SK-N-SH treated with all-trans-retinoic acid at 6 μM for 48 hours (cell line): Measurements from ENCODE around the gene FZD1.

Experiments used
- ARNTL ChIP-seq: fragments of 450-650 bp; formaldehyde crosslinking; IDR thresholded peaks from 2 replicates; pipeline ENCODE4 v1.5.0; 2020; ENCODE audit warnings: low read depth, mild to moderate bottlenecking, moderate library complexity, borderline replicate concordance
- CSRNP3 ChIP-seq: fragments of 250-450 bp; sonication (Bioruptor Pico); IDR thresholded peaks from 2 replicates; pipeline ENCODE4 v1.5.1; 2021; ENCODE audit warnings: mild to moderate bottlenecking, moderate library complexity
- ESRRG ChIP-seq: fragments of 250-450 bp; sonication (Bioruptor Pico); IDR thresholded peaks from 2 replicates; pipeline ENCODE4 v1.6.1; 2021; ENCODE audit warnings: mild to moderate bottlenecking
- PATZ1 ChIP-seq: fragments of 250-450 bp; sonication (Bioruptor Pico); IDR thresholded peaks from 2 replicates; pipeline ENCODE4 v1.8.0; 2020; ENCODE audit warnings: mild to moderate bottlenecking, moderate library complexity, borderline replicate concordance
- RARB ChIP-seq: fragments of 250-450 bp; sonication (Bioruptor Pico); IDR thresholded peaks from 2 replicates; pipeline ENCODE4 v1.8.0; 2021; ENCODE audit warnings: mild to moderate bottlenecking, moderate library complexity
- TCF4 ChIP-seq: fragments of 250-450 bp; sonication (Bioruptor Pico); IDR thresholded peaks from 2 replicates; pipeline ENCODE4 v1.8.0; 2021; ENCODE audit warnings: mild to moderate bottlenecking, moderate library complexity, borderline replicate concordance
- TSHZ2 ChIP-seq: fragments of 250-450 bp; sonication (Bioruptor Pico); IDR thresholded peaks from 2 replicates; pipeline ENCODE4 v1.5.0; 2020; ENCODE audit warnings: mild to moderate bottlenecking, moderate library complexity
- ZFP3 ChIP-seq: fragments of 250-450 bp; sonication (Bioruptor Pico); IDR thresholded peaks from 2 replicates; pipeline ENCODE4 v1.5.0; 2020; ENCODE audit warnings: mild to moderate bottlenecking, moderate library complexity
- ZNF565 ChIP-seq: fragments of 450-650 bp; formaldehyde crosslinking; conservative IDR thresholded peaks from 2 replicates; pipeline ENCODE4 v1.5.0; 2020; ENCODE audit warnings: low read depth, mild to moderate bottlenecking, moderate library complexity
- ZNF8 ChIP-seq: fragments of 450-650 bp; formaldehyde crosslinking; IDR thresholded peaks from 2 replicates; pipeline ENCODE4 v1.5.0; 2020; ENCODE audit warnings: mild to moderate bottlenecking, moderate library complexity
- TF ChIP-seq, protein P1 (sequence below): fragments of 250-450 bp; sonication (Bioruptor Pico); IDR thresholded peaks from 2 replicates; pipeline ENCODE4 v1.8.0; 2021; ENCODE audit warnings: low read depth, mild to moderate bottlenecking, moderate library complexity, borderline replicate concordance

- TF ChIP-seq ZFP3 (CRISPR knock-in tag) = no peak
- TF ChIP-seq ARNTL (CRISPR knock-in tag) = no peak
- TF ChIP-seq PATZ1 (CRISPR knock-in tag) = no peak
- TF ChIP-seq TSHZ2 (CRISPR knock-in tag) = no peak
- no peak for TF ChIP-seq RARB (CRISPR knock-in tag)
- no peak for TF ChIP-seq TCF4
- TF ChIP-seq ESRRG (CRISPR knock-in tag) = no peak
- TF ChIP-seq, protein P1, sequence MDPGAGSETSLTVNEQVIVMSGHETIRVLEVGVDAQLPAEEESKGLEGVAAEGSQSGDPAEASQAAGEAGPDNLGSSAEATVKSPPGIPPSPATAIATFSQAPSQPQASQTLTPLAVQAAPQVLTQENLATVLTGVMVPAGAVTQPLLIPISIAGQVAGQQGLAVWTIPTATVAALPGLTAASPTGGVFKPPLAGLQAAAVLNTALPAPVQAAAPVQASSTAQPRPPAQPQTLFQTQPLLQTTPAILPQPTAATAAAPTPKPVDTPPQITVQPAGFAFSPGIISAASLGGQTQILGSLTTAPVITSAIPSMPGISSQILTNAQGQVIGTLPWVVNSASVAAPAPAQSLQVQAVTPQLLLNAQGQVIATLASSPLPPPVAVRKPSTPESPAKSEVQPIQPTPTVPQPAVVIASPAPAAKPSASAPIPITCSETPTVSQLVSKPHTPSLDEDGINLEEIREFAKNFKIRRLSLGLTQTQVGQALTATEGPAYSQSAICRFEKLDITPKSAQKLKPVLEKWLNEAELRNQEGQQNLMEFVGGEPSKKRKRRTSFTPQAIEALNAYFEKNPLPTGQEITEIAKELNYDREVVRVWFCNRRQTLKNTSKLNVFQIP = no peak
- TF ChIP-seq ZNF565 (CRISPR knock-in tag) = no peak
- TF ChIP-seq CSRNP3 = no peak
- no peak for TF ChIP-seq ZNF8
These were observed 31.3 kb downstream of the FZD1 start for GRCh38 chr7:91295576-91295975.
